Measurements from ENCODE around the gene CPA5.

The CPA5 gene

GRCh38 chr7:130397051-130397757 is 52.6 kb downstream of the CPA5 start:
- no peak for DNase-seq (ENCODE audit: low spot score)

- DNase-seq (ENCODE audit: low spot score), result no peak
Measured at GRCh38 chr7:130397758-130398073, 53.1 kb downstream of the CPA5 start.

GRCh38 chr7:130398526-130399090 is 54.0 kb downstream of the CPA5 start:
- DNase-seq (ENCODE audit: low spot score), result no peak

- no peak for DNase-seq (ENCODE audit: low spot score)
Measured at GRCh38 chr7:130400120-130400572, 55.5 kb downstream of the CPA5 start.

- no peak for DNase-seq (ENCODE audit: low spot score)
Measured at GRCh38 chr7:130401101-130401500, 56.5 kb downstream of the CPA5 start.

DNA sequence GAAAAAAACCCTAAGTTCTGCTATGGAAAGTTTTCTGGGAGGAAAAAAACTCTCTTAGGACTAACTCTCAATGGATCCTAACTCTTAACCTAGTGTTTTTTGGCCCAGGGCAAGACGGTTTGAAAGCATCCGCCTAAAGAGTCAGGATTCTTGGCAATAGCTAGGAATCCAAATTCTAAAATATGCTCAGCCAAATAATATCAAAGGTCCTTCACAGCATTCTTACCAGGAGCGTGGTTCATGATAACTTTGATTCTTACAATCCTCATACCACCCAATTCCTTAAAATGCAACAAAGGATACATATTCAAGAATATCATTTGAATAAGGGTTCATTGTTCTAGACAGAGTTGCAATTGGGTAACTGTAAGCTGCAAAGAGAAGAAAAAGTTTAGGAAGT is 57.0 kb downstream of the CPA5 start:
- DNase-seq (ENCODE audit: low spot score), result no peak

DNA sequence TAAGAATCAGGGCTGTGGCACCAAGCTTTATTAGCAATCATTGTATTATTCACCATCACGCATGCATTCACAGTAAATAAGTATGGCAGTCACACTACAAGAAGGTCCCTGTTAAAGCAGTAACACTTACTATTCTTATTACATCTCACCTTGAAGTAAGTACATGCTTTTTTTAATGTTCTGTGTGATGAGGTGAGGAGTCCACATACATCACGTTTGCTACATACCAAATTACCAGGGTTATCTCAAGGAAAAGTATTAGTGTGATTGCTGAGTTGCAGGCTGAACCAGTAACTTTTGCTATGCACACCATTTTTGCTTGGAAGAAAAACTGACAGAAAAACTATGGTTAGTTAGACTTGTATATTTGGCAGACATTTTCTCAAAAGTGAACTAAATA is 60.4 kb downstream of the CPA5 start:
- DNase-seq (ENCODE audit: low spot score), result no peak

- no peak for DNase-seq (ENCODE audit: low spot score)
Measured at GRCh38 chr7:130409067-130409711, 64.6 kb downstream of the CPA5 start.

GRCh38 chr7:130409712-130410072 is 65.1 kb downstream of the CPA5 start:
- no peak for DNase-seq (ENCODE audit: low spot score)

- no peak for DNase-seq (ENCODE audit: low spot score)
Measured at GRCh38 chr7:130410868-130411541, 66.4 kb downstream of the CPA5 start.

DNA sequence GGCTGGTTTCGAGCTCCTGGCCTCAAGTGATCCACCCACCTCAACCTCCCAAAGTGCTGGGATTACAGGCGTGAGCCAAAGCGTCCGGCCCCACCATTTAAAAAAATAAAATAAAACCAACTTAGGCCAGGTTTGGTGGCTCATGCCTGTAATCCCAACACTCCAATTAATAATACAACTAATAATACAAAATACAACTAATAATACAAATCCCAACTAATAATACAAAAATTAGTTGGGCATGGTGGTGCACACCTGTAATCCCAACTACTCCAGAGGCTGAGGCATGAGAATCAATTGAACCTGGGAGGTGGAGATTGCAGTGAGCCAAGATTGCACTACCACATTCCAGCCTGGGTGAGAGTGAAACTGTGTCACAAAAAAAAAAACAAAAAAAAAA is 68.6 kb downstream of the CPA5 start:
- no peak for DNase-seq (ENCODE audit: low spot score)

GRCh38 chr7:130415006-130415405 is 70.4 kb downstream of the CPA5 start:
- no peak for DNase-seq (ENCODE audit: low spot score)

DNA sequence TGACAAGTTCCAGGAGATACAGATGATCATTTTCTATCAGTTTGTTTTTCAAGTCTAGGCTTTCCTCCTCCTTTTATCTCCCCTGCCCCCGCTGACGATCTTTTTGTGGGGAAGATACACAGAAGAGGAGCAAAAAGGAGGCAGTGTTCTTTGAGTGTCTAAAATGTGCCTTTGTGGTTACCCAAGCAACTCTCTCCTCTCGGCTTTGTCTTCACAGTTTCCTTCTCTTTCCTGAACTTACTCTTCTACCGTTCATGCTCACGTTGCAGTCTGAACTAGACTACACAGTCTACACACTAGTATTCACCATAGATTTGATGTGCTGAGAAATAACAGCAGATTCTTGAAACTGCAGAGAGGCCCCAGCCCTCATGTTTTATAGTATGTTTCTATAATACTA is 72.6 kb downstream of the CPA5 start:
- no peak for DNase-seq (ENCODE audit: low spot score)

DNA sequence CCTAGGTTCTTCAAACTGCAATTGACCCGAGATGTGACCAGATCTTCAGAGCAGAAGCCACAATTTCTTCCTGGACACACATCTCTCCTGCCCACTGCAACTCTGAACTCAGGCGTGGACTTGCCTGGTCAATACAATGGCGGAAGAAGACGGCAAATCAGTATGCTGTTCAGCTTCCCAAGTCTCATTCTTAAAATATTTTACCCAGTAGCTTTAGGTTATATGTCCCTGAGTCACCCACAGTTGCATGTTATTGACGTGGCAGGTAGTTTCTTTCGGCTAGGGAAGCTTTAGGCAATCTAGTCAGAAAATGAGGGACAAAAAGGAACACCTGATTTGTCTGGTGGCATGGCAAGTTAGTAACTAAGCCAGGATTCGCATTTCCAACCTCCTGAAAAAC is 73.7 kb downstream of the CPA5 start:
- no peak for DNase-seq (ENCODE audit: low spot score)
